Measurements from ENCODE around the gene SNX8.
"Not testable (repeated sequence)": the region's sequence is repeated elsewhere in the genome, so short reads cannot be mapped to it uniquely, and the experiment has no call there.

The SNX8 gene

DNA sequence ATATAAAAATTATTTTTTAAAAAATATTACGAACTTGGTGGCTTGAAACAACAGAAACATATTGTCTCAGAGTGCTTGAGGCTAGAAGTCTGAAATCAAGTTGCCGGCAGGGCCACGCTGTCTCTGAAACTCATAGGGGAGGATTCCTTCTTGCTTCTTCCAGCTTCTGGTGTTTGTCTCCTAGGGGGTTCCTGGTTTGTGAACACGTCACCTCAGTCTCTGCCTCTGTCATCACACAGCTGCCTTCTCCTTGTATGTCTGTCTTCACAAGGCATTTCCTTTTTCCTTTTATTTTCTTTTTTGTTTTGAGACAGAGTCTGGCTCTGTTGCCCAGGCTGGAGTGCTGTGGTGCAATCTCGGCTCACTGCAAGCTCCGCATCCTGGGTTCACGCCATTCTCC lies 12.7 kb upstream of the SNX8 start:
- DNase-seq = no peak

DNA sequence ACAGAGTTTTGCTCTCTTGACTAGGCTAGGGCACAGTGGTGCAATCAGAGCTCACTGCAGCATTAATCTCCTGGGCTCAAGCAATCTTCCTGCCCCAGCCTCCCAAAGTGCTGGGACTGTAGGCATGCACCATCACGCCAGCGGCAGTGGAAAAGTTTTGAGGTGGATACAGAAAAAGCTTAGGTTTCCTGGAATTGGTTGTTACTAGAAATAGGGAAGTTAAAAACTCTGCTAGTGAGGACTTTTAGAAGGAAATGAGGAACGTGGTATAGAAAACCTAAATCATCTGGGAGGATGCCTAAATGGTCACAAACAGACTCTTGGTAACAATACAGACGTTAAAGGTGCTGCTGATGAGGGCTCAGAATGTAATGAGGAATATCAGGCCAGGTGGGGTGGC lies 10.9 kb upstream of the SNX8 start:
- DNase-seq = no peak

DNA sequence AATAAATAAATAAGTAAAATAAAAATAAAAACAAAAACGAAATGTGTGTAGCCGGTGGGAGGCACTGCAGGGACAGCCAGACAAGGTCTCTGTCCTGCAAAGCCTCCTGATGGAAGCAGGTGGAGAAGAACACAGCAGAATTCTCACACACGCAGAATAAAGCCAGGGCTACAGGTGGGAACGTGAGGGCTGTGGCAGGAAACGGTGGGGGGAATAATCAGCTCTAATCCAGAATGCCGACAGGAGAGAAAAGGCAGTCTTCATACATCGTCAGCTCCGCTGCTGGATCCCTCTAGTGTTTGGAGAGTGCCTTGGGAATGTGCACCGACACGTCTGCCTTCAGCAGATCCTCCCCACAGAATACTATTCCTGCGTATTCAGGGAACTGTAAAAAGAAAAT lies 6.8 kb upstream of the SNX8 start:
- no peak for DNase-seq

DNA sequence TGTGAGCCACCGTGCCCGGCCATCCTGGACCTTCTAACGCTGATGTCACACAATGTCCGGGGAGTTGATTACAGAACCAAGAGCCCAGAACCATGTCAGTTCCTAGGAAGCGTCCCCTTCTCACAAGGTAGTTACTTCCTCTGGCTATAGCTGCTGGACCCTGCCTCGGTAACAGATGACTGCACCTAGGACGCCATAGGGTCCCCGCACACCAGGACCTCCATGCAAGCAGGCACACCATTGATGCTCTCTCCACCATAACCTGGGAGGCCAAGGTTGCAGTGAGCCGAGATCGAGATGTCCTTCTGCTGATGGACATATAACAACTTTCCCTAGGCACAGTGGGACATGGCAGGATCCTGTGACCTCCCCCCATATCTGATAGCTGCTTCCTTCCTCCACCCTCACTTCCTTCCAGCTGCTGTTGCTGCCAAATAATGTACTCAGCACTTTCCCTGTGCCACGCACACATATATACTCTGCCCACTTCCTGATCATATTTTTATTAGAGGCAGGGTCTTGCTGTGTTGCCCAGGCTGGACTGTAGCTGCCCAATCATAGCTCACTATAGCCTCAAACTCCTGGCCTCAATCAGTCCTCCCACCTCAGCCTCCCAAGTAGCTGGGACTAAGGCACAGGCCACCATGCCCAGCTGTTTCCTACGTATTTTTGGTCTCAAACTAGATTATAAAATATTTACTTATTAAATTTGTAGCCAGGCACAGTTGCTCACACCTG lies 3.5 kb upstream of the SNX8 start:
- DNase-seq = no peak

DNA sequence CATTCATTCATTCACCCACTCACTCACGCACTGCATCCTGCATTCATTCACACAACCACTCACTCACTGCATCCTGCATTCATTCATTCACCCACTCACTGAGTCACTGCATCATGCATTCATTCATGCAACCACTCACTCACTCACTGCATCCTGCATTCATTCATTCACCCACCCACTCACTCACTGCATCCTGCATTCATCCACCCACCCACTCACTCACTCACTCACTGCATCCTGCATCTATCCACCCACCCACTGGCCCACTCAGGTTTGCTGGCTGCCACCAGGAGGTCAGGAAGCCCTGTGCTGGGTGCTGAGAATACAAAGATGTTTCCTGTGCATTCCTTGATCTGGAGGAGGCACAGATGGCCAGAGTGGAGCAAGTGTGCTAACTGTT lies 2.3 kb upstream of the SNX8 start:
- no peak for DNase-seq

DNA sequence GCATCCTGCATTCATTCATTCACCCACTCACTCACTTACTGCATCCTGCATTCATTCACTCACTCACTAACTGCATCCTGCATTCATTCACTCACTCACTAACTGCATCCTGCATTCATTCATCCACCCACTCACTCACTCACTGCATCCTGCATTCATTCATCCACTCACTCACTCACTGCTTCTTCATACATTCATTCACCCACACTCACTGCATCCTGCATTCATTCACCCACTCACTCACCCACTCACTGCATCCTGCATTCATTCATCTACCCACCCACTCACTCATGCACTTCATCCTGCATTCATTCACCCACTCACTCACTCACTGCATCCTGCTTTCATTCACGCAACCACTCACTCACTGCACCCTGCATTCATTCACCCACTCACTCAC lies 1.5 kb upstream of the SNX8 start:
- DNase-seq = no peak

DNA sequence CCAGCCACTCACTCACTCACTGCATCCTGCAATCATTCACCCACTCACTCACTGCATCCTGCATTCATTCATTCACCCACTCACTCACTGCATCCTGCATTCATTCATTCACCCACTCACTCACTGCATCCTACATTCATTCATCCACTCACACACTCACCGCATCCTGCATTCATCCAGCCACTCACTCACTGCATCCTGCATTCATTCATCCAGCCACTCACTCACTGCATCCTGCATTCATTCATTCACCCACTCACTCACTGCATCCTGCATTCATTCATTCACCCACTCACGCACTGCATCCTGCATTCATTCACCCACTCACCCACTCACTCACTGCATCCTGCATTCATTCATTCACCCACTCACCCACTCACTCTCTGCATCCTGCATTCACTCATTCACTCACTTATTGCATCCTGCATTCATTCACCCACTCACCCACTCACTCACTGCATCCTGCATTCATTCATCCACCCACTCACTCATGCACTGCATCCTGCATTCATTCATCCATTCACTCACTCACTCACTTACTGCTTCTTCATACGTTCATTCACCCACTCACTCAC lies 802 bp upstream of the SNX8 start:
- not testable (repeated sequence) for DNase-seq

DNA sequence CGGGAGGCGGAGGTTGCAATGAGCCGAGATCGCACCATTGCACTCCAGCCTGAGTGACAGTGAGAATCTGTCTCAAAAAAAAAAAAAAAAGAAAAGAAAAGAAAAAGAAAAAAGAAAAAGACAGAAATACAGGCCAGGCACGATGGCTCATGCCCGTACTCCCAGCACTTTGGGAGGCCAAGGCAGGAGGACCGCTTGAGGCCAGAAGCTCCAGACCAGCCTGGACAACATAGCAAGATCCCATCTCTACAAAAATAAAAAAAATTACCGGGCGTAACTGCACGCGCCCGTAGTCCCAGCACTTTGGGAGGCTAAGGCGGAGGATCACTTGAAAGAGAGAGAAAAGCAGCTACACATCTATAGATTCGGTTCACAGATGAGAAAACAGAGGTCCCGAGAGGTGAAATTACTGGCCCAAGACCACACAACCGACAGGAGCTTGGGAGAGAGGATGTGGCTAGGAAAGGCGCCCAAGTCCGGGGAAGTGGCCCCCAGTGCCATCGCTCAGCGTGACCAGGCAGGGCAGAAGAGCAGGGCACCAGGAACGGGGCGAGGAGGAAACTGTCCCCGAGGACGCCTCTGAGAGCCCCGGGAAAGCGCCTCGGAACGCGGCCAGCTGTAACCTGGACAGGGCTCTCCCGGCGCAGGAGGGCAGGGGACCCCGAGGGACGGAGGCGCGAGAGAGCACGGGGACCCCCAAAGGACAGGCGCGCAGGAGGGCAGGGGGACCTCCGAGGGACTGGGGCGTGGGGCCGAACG lies 612 bp downstream of the SNX8 start:
- DNase-seq = no peak

DNA sequence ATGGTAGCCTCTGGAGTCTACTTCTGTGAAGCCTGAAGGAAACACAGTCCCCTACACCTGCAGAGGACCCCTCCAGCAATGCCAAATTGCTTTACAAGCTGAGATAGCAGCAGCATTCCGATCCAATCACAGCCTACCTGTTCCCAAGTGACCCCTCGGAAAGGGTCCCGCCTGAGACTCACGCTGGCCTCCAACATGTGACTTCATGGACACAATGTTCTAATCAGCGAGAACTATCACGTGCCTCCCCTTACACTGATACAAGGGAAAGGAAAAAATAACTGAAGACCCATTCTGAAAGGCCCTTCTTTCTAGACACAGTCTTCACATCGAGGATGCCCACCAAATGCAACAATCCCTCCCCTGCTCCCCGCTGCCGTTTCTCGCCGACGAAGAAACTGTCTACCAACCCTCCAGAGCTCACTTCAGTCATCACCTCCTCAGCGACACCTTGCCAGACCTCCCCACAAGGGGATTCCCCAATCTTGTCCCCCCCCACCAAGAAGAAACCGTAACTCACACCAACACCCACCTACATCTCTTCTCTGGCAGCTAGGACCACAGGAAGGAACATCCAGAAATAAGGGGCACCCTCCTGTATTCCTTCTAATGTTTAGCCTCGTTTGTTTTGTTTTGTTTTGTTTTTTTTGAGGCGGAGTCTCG lies 1.8 kb downstream of the SNX8 start:
- no peak for DNase-seq

DNA sequence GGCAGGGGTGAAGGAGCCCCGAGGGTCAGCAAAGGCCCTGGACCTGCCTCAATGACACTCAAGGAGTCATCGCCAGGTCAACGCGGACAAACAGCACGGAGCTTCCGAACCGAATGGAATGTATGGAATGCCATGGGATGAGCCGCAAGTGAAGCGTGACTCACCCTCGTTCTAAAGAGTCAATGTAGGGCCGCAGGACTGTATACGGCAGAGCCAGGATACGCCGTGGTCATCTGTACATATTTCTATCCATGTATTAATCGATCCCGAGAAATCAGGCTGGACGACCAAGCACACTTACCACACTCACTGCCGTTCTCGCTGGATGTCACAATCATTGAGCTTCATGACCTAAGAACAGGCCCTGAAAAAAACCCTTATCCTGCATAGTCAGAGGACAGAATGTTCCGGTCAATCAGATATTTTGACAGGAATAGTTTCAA lies 4.3 kb downstream of the SNX8 start:
- DNase-seq = no peak

DNA sequence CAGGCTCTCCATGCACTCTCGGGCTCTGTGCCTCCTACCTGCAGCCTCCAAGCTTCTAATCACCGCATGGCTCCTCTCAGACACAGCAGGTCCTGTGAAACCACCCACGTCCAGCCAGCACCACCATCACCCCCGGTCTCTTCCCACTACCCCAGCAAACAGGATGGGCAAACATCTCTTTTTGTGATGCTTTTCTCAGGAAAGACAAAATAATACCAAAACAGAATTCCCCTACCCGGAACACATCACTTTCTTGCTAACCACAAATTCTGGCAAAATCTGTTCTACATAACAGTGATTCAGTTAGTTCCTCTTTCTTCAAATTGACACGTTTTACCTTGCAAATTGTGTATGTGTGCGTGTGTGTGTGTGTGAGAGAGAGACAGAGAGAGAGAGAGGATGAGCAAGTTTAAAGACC lies 6.5 kb downstream of the SNX8 start:
- DNase-seq = no peak

DNA sequence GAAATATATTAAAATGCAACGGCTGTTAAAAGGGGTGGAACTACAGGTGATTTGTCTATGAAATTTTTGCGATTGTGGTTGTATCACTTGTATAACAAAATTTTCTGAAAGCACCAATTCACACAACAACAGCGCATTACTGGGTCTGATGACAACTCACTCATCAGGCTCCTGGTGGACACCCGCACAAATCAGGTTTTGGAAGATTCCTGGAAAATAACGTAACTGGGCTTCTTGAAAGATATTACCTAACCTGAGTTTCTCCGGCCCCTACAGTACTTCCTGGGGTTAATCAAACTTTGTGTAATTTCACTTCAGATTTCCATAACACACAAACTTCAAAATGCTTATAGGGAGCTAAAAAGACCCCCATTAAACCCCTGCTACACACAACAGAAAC lies 7.6 kb downstream of the SNX8 start:
- no peak for DNase-seq

DNA sequence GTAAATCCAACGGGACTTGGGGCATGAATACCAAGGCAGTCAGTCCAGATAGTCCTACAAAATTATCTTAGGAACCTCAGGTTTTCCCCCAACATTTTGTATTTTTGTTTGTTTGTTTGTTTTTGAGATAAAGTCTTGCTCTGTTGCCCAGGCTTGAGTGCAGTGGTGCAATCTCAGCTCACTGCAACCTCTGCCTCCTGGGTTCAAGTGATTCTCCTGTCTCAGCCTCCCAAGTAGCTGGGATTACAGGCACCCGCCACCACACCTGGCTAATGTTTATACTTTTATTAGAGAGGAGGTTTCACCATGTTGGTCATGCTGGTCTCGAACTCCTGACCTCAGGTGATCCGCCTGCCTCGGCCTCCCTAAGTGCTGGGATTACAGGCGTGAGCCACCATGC lies 9.0 kb downstream of the SNX8 start:
- DNase-seq = not testable (repeated sequence)

DNA sequence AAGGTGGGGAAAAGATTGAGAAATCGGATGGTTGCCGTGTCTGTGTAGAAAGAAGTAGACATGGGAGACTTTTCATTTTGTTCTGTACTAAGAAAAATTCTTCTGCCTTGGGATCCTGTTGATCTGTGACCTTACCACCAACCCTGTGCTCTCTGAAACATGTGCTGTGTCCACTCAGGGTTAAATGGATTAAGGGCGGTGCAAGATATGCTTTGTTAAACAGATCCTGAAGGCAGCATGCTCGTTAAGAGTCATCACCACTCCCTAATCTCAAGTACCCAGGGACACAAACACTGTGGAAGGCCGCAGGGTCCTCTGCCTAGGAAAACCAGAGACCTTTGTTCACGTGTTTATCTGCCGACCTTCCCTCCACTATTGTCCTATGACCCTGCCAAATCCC lies 10.7 kb downstream of the SNX8 start:
- not testable (repeated sequence) for DNase-seq

DNA sequence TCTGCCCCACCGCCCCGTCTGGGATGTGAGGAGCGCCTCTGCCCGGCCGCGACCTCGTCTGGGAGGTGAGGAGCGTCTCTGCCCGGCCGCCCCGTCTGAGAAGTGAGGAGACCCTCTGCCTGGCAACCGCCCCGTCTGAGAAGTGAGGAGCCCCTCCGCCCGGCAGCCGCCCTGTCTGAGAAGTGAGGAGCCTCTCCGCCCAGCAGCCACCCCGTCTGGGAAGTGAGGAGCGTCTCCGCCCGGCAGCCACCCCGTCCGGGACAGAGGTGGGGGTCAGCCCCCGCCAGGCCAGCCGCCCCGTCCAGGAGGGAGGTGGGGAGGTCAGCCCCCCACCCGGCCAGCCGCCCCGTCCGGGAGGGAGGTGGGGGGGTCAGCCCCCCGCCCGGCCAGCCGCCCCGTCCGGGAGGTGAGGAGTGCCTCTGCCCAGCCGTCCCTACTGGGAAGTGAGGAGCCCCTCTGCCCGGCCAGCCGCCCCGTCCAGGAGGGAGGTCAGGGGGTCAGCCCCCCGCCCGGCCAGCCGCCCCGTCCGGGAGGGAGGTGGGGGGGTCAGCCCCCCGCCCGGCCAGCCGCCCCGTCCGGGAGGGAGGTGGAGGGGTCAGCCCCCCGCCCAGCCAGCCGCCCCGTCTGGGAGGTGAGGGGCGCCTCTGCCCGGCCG lies 11.4 kb downstream of the SNX8 start:
- DNase-seq = not testable (repeated sequence)

DNA sequence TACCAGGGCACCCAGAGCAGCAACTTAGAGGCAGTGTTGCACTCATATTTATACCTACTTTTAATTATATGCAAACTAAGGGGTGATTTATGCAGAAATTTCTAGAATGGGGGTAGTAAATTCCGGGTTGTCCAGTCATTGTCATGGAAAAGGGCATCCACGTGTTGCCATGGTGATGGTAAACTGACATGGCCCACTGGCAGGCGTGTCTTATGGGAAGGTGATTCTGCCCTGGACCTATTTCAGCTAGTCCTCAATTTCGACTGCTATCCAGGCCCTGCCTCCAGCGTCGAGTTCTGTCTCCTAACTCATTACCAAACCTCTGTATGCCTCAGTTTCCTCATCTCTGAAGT lies 12.8 kb downstream of the SNX8 start:
- DNase-seq = no peak

DNA sequence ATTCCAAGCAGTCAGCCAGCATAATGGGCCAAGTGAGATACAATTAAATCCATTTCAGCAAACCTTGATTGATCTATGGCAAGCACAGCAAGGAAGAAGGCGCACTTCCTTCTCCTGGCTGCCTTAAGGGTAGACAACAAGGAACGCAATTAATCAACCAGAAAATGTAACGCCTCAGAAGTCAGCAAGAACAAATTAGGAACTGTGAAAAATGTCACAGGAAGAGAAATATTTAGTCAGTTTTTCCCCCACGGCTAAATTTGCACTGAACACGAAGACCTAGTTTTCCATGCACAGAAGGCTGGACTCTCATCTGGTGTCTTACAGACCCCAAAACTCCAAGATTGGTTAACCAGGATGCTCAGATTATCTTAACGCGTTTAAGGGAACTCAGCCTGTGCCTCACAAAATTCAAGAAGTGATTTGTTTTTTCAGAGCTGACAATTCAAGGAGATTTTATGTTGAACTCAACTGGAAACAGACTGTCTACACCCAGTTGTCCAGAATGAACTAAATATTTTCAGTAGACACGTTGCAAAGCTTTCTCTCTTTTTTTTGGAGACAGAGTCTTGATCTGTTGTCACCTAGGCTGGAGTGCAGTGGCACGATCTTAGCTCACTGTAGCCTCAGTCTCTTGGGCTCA lies 14.2 kb downstream of the SNX8 start:
- DNase-seq = no peak

DNA sequence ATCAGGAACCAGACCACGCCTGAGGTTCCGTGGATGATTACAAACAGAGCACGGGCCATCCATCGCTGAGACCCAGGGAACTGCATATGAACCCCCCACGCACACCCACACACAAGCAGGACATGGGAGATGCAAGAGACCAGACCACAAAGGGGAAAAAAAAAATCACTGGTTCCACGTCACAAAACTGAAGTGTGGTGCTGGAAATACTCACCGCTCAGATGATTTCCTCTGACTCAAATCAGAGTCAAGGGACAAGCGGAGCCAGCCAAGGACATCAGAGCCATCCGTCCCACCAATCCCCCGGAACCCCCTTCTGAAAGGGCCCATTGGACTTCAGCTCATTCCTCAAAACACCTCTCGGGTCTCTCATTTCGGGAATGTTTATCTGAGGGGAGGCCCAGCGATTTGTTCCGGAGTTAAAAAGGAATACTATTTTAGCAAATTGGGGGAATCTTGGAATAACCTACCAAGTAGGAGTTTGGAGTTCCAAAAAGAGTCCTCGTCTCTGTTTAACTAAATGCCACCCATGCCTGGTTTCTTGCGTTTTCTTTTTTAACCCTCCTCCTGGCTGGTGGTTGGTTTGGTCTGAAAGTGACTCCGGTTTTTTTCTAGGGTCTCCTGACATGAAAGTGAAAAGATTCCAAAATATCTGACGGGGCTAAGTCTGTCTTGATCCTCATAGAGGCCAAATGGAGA lies 15.0 kb downstream of the SNX8 start:
- no peak for DNase-seq

DNA sequence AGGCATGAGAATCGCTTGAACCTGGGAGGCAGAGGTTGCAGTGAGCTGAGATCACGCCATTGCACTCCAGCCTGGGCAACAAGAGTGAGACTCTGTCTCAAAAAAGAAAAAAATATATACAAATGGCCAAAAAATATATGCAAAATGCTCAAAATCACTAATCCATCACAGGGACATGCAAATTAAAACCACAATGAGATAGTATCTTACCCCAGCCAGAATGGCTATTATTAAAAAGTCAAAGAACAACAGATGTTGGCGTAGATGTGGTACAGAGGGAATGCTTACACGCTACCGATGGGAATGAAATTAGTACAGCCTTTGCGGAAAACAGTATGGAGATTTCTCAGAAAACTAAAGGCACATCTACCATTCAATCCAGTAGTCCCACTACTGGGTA lies 17.4 kb downstream of the SNX8 start:
- no peak for DNase-seq

DNA sequence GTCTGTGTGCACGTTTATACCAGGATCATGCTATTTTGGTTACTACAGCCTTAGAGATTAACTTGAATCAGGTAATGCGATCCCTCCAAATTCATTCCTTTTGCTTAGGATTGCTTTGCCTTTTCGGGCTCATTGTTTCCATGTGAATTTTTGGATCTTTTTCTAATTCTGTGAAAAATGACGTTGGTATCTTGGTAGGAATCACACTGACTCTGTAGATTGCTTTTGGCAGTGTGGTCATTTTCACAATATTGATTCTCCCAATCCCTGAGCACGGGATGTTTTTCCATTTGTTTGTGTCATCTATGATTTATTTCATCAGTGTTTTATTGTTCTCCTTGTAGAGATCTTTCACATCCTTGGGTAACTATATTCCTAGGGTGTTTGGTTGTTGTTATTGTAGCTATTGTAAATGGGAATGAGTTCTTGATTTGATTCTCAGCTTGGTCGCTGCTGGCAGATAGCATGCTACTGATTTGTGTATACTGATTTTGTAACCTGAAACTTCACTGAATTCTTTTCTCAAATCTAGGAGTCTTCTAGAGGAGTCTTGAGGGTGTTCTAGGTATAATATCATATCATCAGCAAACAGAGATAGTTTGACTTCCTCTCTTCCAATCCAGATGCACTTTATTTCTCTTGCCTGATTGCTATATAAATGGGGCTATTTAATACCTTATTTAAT lies 18.2 kb downstream of the SNX8 start:
- DNase-seq = no peak

DNA sequence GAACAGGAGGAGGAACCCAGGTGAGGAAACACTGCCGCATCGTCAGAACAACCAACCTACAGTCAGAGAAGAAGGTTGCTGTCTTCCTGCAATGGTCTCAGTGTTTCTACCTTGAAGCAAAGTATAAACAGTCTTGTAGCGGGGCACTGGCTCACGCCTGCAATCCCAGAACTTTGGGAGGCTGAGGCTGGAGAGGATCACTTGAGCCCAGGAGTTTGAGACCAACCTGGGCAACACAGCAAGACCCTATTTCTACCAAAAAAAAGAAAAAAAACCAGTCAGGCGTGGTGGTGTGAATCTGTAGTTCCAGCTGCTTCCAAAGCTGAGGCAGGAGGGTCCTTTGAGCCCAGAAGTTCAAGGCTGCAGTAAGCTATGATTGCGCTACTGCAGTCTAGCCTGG lies 23.4 kb downstream of the SNX8 start:
- no peak for DNase-seq

DNA sequence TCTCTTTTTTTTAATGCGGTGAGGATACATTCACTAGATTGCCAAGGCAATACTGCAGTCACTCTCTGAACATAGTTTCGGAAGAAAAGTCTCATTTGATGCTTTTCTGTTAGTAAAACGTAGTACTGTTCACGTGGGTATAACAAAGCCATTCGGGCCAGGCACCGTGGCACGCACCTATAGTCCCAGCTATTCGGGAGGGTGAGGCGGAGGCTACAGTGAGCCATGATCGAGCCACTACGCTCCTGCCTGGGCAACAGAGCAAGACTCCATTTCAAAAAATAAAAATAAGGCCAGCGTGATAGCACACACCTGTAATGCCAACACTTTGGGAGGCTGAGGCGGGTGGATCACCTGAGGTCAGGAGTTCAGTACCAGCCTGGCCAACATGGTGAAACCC lies 24.6 kb downstream of the SNX8 start:
- DNase-seq = no peak
